ENCODE measurements around the gene WDR46. TPM values are rescaled to one million over a fixed set of nuclear protein-coding genes. Genes with fewer than 3 reads are reported as not detected.

The WDR46 gene
- total and polyA plus RNA-seq, 2 donors (not counting 3 experiments of a cell fraction or from before 2014, with no cell fraction given) = 61.4 to 71.2 TPM

DNA sequence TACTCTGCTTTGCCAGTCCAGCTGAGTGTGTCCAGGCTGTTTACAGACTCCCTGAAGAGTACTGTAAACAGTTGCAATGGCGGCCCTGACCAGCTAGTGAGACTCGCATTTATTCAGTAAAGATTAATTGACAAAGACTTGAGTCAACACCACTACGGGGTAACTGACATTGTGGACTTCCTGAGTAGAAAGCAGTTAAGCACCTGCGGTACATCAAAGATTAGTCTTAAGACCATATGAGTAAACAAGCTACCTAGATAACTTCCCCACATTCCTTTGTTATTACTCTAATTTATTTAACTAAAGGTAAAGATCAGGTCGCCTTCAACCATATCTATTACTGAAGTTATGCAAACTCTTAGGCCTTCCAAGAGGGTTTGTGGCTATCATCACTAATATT lies 30.0 kb downstream of the WDR46 start:
- intact Hi-C loops (cut with micrococcal nuclease) = no loop called here
- no peaks in the 10 kb centered on the region for H4K20me1 ChIP-seq (replicated peaks; ENCODE audit: control insufficient read depth, extremely low read depth, insufficient read depth, low read length)
- POLR2A ChIA-PET = no interaction called here

More for the DNA sequence above, 30.0 kb downstream of the WDR46 start:
- Histone ChIP-seq H3K4me3 (replicated peaks in 1 of 3; ENCODE audit: insufficient read depth in 1 of 3, low read depth in 1 of 3, low read length in 3 of 3) (no peak overlapping the region), H3K9ac (replicated peaks; ENCODE audit: extremely low read depth, insufficient read depth, low read length) (no peak overlapping the region), H3K27ac (ENCODE audit: insufficient read depth, low read depth, low read length) (no peak overlapping the region), H3K4me1 (ENCODE audit: control insufficient read depth, extremely low read depth, insufficient read depth, low read length) (no peaks in the 10 kb centered on the region), H3K36me3 (ENCODE audit: control insufficient read depth in 2 of 2, extremely low read depth in 1 of 2, insufficient read depth in 2 of 2, low read length in 2 of 2) (peaks cover 2 to 6% of the 10 kb centered on the region in 2 experiments), H2AFZ (ENCODE audit: low read depth, low read length) (no peak overlapping the region), H3K27me3 (ENCODE audit: control insufficient read depth in 2 of 2, insufficient read depth in 2 of 2, low read length in 2 of 2) (no peaks in the 10 kb centered on the region), H3K4me2 (ENCODE audit: insufficient read depth, low read length) (no peak overlapping the region), H3K9me3 (replicated peaks; ENCODE audit: control insufficient read depth, insufficient read depth, low read length) (no peaks in the 10 kb centered on the region), H3K9me1 (replicated peaks; ENCODE audit: control insufficient read depth, extremely low read depth, insufficient read depth, low read length) (no peaks in the 10 kb centered on the region), H3K79me2 (ENCODE audit: control insufficient read depth, insufficient read depth, low read length) (no peaks in the 10 kb centered on the region)
- dilution Hi-C loops (cut with MboI; ENCODE audit: extremely low pct_ligation_motif_present, low sequenced_read_pairs) = no loop called here
- no peak for FAIRE-seq
- TF ChIP-seq POLR2A (IDR thresholded peaks at IDR 0.05; ENCODE audit: low read depth, low read length) (no peak), EZH2 (IDR thresholded peaks at IDR 0.05; ENCODE audit: borderline replicate concordance, low read depth, low read length, severe bottlenecking) (no peak), MYC (IDR thresholded peaks at IDR 0.05; ENCODE audit: low read depth, low read length) (no peak), POLR2AphosphoS5 (IDR thresholded peaks at IDR 0.05; ENCODE audit: insufficient read depth, low read depth, low read length) (no peak), GATA2 (IDR thresholded peaks at IDR 0.05; ENCODE audit: insufficient read depth, insufficient read length, low read depth, low read length) (no peak), JUN (IDR thresholded peaks at IDR 0.05; ENCODE audit: borderline replicate concordance, insufficient read depth, insufficient read length, low read depth) (no peak), FOS (IDR thresholded peaks at IDR 0.05; ENCODE audit: borderline replicate concordance, insufficient read depth, low read length) (no peak)
- TF ChIP-seq, protein P1, sequence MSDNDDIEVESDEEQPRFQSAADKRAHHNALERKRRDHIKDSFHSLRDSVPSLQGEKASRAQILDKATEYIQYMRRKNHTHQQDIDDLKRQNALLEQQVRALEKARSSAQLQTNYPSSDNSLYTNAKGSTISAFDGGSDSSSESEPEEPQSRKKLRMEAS (IDR thresholded peaks at IDR 0.05; ENCODE audit: insufficient read depth, insufficient read length) = no peak
- TF ChIP-seq, protein P2, sequence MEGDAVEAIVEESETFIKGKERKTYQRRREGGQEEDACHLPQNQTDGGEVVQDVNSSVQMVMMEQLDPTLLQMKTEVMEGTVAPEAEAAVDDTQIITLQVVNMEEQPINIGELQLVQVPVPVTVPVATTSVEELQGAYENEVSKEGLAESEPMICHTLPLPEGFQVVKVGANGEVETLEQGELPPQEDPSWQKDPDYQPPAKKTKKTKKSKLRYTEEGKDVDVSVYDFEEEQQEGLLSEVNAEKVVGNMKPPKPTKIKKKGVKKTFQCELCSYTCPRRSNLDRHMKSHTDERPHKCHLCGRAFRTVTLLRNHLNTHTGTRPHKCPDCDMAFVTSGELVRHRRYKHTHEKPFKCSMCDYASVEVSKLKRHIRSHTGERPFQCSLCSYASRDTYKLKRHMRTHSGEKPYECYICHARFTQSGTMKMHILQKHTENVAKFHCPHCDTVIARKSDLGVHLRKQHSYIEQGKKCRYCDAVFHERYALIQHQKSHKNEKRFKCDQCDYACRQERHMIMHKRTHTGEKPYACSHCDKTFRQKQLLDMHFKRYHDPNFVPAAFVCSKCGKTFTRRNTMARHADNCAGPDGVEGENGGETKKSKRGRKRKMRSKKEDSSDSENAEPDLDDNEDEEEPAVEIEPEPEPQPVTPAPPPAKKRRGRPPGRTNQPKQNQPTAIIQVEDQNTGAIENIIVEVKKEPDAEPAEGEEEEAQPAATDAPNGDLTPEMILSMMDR (IDR thresholded peaks at IDR 0.05; ENCODE audit: extremely low read depth in 1 of 2, insufficient read depth in 1 of 2, low read depth in 1 of 2, low read length in 2 of 2) = no peak
- BruUV-seq (replicated peaks) = no TSS peak
- CTCF ChIA-PET = interaction anchor here (1.4 kb wide), 1 partner anchor 391 kb away, joined by 3 read pairs; no protein-coding TSS in a partner anchor
- DNase-seq (ENCODE audit: low read depth, low spot score) = no peak
